Type B pancreatic cell (in vitro differentiated cells): ENCODE data around the gene ZFAND2B. TPM values are rescaled to one million over a fixed set of nuclear protein-coding genes. Genes with fewer than 3 reads are reported as not detected.

Source experiments
- DNase-seq: peaks from one replicate; pipeline ENCODE4 v3.0.0; 2021; ENCODE audit warnings: mixed read lengths; ENCODE audit not compliant: unreplicated experiment; ENCODE audit errors: extremely low spot score
- H3K27ac Mint-ChIP-seq: 2 replicates; pipeline ENCODE4 v1.8.0; 2021; ENCODE audit warnings: mild to moderate bottlenecking, mixed read lengths
- H3K27me3 Mint-ChIP-seq: 2 replicates; pipeline ENCODE4 v1.8.0; 2021; ENCODE audit warnings: mixed read lengths
- H3K36me3 Mint-ChIP-seq: 2 replicates; pipeline ENCODE4 v1.8.0; 2021; ENCODE audit warnings: mixed read lengths
- H3K4me1 Mint-ChIP-seq: one replicate; pipeline ENCODE4 v1.8.0; 2021; ENCODE audit warnings: mixed read lengths; ENCODE audit not compliant: unreplicated experiment
- H3K4me3 Mint-ChIP-seq: 2 replicates; pipeline ENCODE4 v1.8.0; 2021; ENCODE audit warnings: mild to moderate bottlenecking, mixed read lengths
- H3K9me3 Mint-ChIP-seq: 2 replicates; pipeline ENCODE4 v1.8.0; 2021; ENCODE audit warnings: mixed read lengths
- long read RNA-seq: library from polyadenylated mRNA; unstranded; transcript quantifications from one replicate; pipeline ENCODE4 v2.0.0, GENCODE V29; 2020
- total RNA-seq: library from RNA; stranded (reverse); gene quantifications from 2 replicates; pipeline ENCODE4 v1.2.1, GENCODE V29; 2021; ENCODE audit warnings: low replicate concordance
- TF ChIP-seq, protein P1 (sequence below): fragments of 200-600 bp; sonication (generic); conservative IDR thresholded peaks from 2 replicates; pipeline ENCODE4 v1.5.0; 2021; ENCODE audit warnings: antibody characterized with exemption, mild to moderate bottlenecking

ZFAND2B gene, protein sequence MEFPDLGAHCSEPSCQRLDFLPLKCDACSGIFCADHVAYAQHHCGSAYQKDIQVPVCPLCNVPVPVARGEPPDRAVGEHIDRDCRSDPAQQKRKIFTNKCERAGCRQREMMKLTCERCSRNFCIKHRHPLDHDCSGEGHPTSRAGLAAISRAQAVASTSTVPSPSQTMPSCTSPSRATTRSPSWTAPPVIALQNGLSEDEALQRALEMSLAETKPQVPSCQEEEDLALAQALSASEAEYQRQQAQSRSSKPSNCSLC
- total RNA-seq = 25.9 and 28.2 TPM in 2 replicates
- long read RNA-seq, transcript ZFAND2B-201 (9 exons, 1,314 nt) = major isoform, 8 of 18 reads
- long read RNA-seq, partial matches to known transcripts = 1 of 18 reads
- long read RNA-seq, other reads (novel, unspliced or antisense) = 4 of 18 reads

DNA sequence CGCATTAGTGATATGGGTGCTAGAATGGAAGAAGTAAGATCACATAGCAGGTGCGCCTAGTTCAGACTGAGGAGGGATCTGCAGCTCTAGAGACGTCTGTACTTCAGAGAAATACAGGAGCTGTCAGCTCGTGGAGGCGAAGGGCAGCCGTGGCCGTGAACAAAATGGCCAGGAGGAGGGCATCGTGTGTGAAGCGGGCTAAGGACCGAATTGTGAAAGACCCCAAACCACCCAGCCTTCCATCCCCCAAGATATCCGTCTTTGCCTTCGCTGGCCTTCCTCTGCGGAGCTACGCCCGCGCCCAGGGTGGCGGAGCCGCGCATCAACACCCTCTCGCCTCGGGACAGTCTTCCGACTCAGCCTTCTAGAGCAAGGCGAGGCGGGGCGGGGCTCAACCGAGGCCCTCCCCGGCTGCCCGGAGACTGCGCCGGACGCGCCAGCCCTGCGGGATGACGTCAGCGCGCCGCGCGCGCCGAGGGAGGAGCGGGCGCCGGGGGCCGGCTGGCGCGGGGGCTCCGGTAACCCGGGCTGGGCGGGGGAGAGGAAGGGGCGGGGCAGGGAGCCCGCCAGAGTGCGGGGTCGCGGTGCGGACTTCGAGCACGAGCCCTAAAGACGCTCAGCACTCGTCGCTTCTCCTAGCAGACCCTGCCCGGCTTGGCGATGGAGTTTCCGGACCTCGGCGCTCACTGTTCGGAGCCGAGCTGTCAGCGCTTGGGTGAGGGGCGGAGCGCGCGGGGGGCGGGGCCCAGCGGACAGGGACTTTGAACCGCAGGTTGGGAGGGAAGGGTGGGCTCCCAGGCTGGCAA is at the start of gene ZFAND2B:
ZFAND2B (plus strand) TSS at position 455 of the 806 bp plus-strand sequence; CDS start at position 661, 206 bp downstream.
- Mint-ChIP-seq H3K4me1 (peaks cover 18% of the 10 kb centered on the region), H3K27me3 (peaks cover 8% of the 10 kb centered on the region), H3K4me3 (peak within 1 kb of the TSS; percentile 97), H3K36me3 (no peaks in the 10 kb centered on the region), H3K27ac (peak within 1 kb of the TSS; percentile 98), H3K9me3 (no peaks in the 10 kb centered on the region)
- TF ChIP-seq, protein P1, sequence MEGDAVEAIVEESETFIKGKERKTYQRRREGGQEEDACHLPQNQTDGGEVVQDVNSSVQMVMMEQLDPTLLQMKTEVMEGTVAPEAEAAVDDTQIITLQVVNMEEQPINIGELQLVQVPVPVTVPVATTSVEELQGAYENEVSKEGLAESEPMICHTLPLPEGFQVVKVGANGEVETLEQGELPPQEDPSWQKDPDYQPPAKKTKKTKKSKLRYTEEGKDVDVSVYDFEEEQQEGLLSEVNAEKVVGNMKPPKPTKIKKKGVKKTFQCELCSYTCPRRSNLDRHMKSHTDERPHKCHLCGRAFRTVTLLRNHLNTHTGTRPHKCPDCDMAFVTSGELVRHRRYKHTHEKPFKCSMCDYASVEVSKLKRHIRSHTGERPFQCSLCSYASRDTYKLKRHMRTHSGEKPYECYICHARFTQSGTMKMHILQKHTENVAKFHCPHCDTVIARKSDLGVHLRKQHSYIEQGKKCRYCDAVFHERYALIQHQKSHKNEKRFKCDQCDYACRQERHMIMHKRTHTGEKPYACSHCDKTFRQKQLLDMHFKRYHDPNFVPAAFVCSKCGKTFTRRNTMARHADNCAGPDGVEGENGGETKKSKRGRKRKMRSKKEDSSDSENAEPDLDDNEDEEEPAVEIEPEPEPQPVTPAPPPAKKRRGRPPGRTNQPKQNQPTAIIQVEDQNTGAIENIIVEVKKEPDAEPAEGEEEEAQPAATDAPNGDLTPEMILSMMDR = peak; percentile 43
- DNase-seq = peak; percentile 97

DNA sequence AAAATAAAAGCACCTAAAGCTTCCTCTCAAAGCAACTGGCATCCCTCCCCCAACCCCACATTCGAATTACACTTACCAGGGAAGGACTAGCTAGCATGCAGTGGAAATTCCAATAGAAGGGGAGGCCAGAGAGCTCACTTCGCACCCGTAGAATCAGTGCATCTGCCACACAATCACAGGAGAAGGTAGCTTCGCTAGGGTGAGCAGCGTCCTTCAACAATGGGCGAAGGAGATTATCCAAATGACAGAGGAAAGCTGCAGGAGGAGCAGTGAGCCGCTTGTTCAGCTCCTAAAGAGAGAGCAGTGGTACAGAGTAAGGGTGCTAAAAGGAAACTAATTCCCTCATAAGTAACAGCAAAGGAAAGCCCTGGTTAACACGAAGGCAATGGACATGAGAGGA is 49.2 kb upstream of the ZFAND2B start:
- DNase-seq = no peak
- no peak overlapping the region for H3K4me3 Mint-ChIP-seq
- peaks cover 9% of the 10 kb centered on the region for H3K36me3 Mint-ChIP-seq
- no peaks in the 10 kb centered on the region for H3K9me3 Mint-ChIP-seq
- H3K27ac Mint-ChIP-seq = no peak overlapping the region
- H3K4me1 Mint-ChIP-seq = peaks cover 21% of the 10 kb centered on the region
- TF ChIP-seq, protein P1 = no peak
- no peaks in the 10 kb centered on the region for H3K27me3 Mint-ChIP-seq

DNA sequence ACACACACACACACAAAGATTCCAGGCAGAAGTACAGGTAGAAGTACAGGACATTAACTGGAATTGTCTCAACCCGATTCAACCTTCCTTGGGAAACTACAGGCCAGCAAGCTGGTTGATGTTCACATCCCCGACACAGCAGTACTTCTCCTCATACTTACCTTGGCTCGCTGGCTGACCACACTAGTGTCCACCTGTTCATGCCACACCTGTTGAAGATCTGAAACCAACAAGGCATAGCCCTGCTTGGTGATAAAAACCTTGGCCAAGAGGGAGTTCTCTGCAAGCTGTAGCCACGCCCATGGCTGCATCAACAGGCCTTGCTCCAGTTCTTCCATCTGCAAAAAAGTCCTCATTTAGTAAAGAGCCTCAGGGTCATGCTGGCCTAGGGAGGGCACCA is 48.6 kb upstream of the ZFAND2B start:
- Mint-ChIP-seq H3K27me3 (no peaks in the 10 kb centered on the region), H3K4me1 (peaks cover 21% of the 10 kb centered on the region), H3K9me3 (no peaks in the 10 kb centered on the region), H3K4me3 (no peak overlapping the region), H3K36me3 (peaks cover 9% of the 10 kb centered on the region), H3K27ac (no peak overlapping the region)
- no peak for DNase-seq
- TF ChIP-seq, protein P1 = no peak

DNA sequence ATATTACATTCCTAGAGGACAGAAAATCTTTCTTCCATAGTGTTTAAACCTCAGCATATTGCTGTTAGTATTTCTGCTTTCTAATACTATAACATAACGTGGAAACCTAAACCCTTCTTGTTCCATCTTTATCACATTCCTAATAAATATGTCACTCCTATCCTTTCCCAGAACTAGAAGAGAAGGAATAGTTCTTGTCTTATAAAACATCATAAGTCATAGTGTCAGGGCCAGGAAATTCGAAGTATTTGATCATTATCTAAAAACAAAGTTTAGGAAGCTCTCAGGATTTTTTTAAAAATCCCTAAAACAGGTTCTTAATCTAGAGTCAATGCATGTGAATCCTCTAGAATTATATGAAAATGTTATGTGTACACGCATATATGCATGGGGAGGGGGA is 48.0 kb upstream of the ZFAND2B start:
- Mint-ChIP-seq H3K9me3 (no peaks in the 10 kb centered on the region), H3K4me1 (peaks cover 21% of the 10 kb centered on the region), H3K36me3 (peaks cover 9% of the 10 kb centered on the region), H3K27me3 (no peaks in the 10 kb centered on the region), H3K4me3 (peak overlapping the region; percentile 40), H3K27ac (no peak overlapping the region)
- no peak for DNase-seq
- TF ChIP-seq, protein P1 = no peak

DNA sequence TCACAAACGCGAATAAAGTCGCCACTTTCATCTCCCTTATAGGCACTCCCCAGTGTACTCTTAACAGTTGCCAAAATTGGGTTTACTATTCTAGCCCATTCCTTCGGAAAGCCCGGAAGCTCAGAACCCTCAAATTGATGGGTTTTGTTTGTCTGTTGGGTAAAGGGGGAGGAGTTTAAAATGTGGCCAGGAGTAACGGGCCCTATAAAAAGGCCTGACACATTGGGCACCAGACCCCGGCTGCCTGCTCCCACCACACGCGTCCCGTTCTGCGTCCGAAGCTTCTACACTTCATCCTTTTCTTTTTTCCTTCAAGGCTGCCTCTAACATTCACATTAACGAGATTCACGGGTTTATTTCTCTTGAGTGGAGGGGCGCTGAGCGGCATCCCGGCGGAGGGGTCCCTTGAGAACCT is 46.8 kb upstream of the ZFAND2B start:
- no peaks in the 10 kb centered on the region for H3K9me3 Mint-ChIP-seq
- DNase-seq = no peak
- H3K36me3 Mint-ChIP-seq = peaks cover 9% of the 10 kb centered on the region
- H3K27me3 Mint-ChIP-seq = no peaks in the 10 kb centered on the region
- TF ChIP-seq, protein P1 = no peak
- peak overlapping the region; percentile 97 for H3K4me3 Mint-ChIP-seq
- peak overlapping the region; percentile 96 for H3K27ac Mint-ChIP-seq
- H3K4me1 Mint-ChIP-seq = peaks cover 21% of the 10 kb centered on the region
